ENCODE data around the gene CORO2A. TPM values are rescaled to one million over a fixed set of nuclear protein-coding genes. Genes with fewer than 3 reads are reported as not detected.

The CORO2A gene
- total and polyA plus RNA-seq, 2 of the 8 experiments (the other 6 are each of a cell fraction or from before 2014, with no cell fraction given), result 13.7 to 27.9 TPM

- TF ChIP-seq SP2 (IDR thresholded peaks at IDR 0.05; ENCODE audit: low read length) (no peak), USF2 (IDR thresholded peaks at IDR 0.05; ENCODE audit: low read length) (no peak), HDAC2 (IDR thresholded peaks at IDR 0.05; ENCODE audit: borderline replicate concordance in 1 of 2, low read depth in 2 of 2, low read length in 2 of 2) (no peak), YY1 (IDR thresholded peaks at IDR 0.05; ENCODE audit: low read depth, low read length) (no peak), TAF7 (optimal IDR thresholded peaks at IDR 0.05; ENCODE audit: borderline replicate concordance, low read depth, low read length) (no peak)
Observed at GRCh38 chr9:98240475-98240874, 48.0 kb upstream of the CORO2A start (continued).
